ENCODE measurements around the gene PITPNM3. TPM values are rescaled to one million over a fixed set of nuclear protein-coding genes. Genes with fewer than 3 reads are reported as not detected.

Gene PITPNM3
- total and polyA plus RNA-seq, 2 of the 8 experiments (the other 6 are each of a cell fraction or from before 2014, with no cell fraction given): 1.7 to 3.1 TPM

GRCh38 chr17:6549384-6550036, 6.8 kb downstream of the PITPNM3 start:
- Histone ChIP-seq H3K27me3 (replicated peaks in 1 of 4; ENCODE audit: control insufficient read depth in 3 of 4, extremely low read depth in 1 of 4, insufficient read depth in 3 of 4, low read length in 3 of 4) (peaks cover 0 to 8% (median 5%) of the 10 kb centered on the region in 4 experiments; a peak in 5 of 7 replicates), H3K18ac (ENCODE audit: extremely low read depth, low read length) (peak overlapping the region; percentile 48; the same call in 1 of the 2 replicates), H2BK120ac (replicated peaks; ENCODE audit: low read depth, low read length) (no peak overlapping the region), H3K36me3 (ENCODE audit: control insufficient read depth in 2 of 4, insufficient read depth in 4 of 4, low read length in 3 of 4) (no peaks in the 10 kb centered on the region), H3K4me1 (replicated peaks in 1 of 4; ENCODE audit: control insufficient read depth in 3 of 4, insufficient read depth in 4 of 4, low read length in 3 of 4) (peaks cover 0 to 22% (median 6%) of the 10 kb centered on the region in 4 experiments; a peak in 6 of 7 replicates), H2BK12ac (ENCODE audit: low read depth, low read length) (no peak overlapping the region), H4K8ac (ENCODE audit: extremely low read depth, insufficient read depth, low read length) (no peak overlapping the region), H3K4ac (replicated peaks; ENCODE audit: insufficient read length, low read depth, low read length) (no peak overlapping the region), H3K9ac (replicated peaks in 1 of 4; ENCODE audit: extremely low read depth in 1 of 4, low read depth in 3 of 4, low read length in 3 of 4) (no peak overlapping the region), H3K79me2 (ENCODE audit: control insufficient read depth in 1 of 2, insufficient read depth in 2 of 2, low read length in 2 of 2) (no peaks in the 10 kb centered on the region), H3K79me1 (ENCODE audit: low read depth, low read length) (no peaks in the 10 kb centered on the region; the same call in 1 of the 2 replicates), H3K14ac (ENCODE audit: insufficient read length) (no peak overlapping the region), H4K5ac (ENCODE audit: insufficient read length, low read depth, low read length) (no peak overlapping the region), H2AK5ac (ENCODE audit: low read depth, low read length) (0 out of 2 replicates have a peak overlapping the region, but pooled peaks have one; percentile 65), H2BK15ac (ENCODE audit: low read length) (peak overlapping the region; percentile 92; the same call in 1 of the 2 replicates), H4K91ac (replicated peaks; ENCODE audit: insufficient read length, low read length) (no peak overlapping the region), H3K4me2 (ENCODE audit: insufficient read depth in 1 of 2, low read depth in 2 of 2, low read length in 2 of 2) (no peak overlapping the region), H2AFZ (ENCODE audit: low read length) (no peak overlapping the region), H2BK5ac (ENCODE audit: low read depth, low read length) (no peak overlapping the region; the same call in 1 of the 2 replicates), H4K20me1 (replicated peaks in 1 of 2; ENCODE audit: control insufficient read depth in 1 of 2, insufficient read depth in 2 of 2, low read length in 2 of 2) (peaks cover 0 to under 1% of the 10 kb centered on the region in 2 experiments), H3K23ac (ENCODE audit: insufficient read length) (no peak overlapping the region), H3K9me3 (ENCODE audit: insufficient read depth in 2 of 2, low read depth in 1 of 2, low read length in 1 of 2) (no peaks in the 10 kb centered on the region), H3K23me2 (ENCODE audit: low read depth, low read length) (no peaks in the 10 kb centered on the region; the same call in 1 of the 2 replicates), H3K27ac (ENCODE audit: low read depth, low read length) (no peak overlapping the region), H3K56ac (replicated peaks; ENCODE audit: insufficient read length, low read depth, low read length) (no peak overlapping the region), H3K4me3 (ENCODE audit: extremely low read depth in 1 of 4, insufficient read depth in 2 of 4, low read depth in 3 of 4, low read length in 4 of 4) (no peak overlapping the region), H2BK20ac (ENCODE audit: low read length) (no peak overlapping the region)
- FAIRE-seq (no peak), DNase-seq (ENCODE audit: low read depth in 1 of 2, low spot score in 2 of 2) (no peak)
- ChIA-PET CTCF (ENCODE audit: partially characterized antibody) (interaction anchor here (0.9 to 2.6 kb wide), 9 partner anchors 10 to 78 kb away, joined by 3 to 8 read pairs (median 5); no protein-coding TSS in a partner anchor), POLR2A (ENCODE audit: partially characterized antibody) (interaction anchor here (0.7 to 1.4 kb wide), 5 partner anchors 11 to 96 kb away, joined by 3 to 4 read pairs (median 3); no protein-coding TSS in a partner anchor)
- WGBS, 2 experiments (ENCODE audit: extremely low coverage in 1 of 2, insufficient coverage in 1 of 2, insufficient read length in 1 of 2, insufficient replicate concordance in 2 of 2, low coverage in 1 of 2, low lambda C conversion rate in 2 of 2, missing lambda C conversion rate in 1 of 2): 57% methylated on average over 7 of the region's 9 CpGs; no CpG with 5 or more reads in 1 of the 2 experiments
- TF ChIP-seq ZNF274 (IDR thresholded peaks at IDR 0.05; ENCODE audit: borderline replicate concordance, extremely low read depth, low read length) (no peak), CTCF (IDR thresholded peaks at IDR 0.05; ENCODE audit: control extremely low read depth in 1 of 3, insufficient read depth in 1 of 3, low read depth in 1 of 3, low read length in 3 of 3) (peak in 1 of 3 experiments; percentile 10; a peak in 1 of 4 replicates), RXRA (IDR thresholded peaks at IDR 0.05; ENCODE audit: insufficient read depth, low read depth, low read length) (no peak), JUN (IDR thresholded peaks at IDR 0.05; ENCODE audit: low read depth, low read length) (no peak), BRCA1 (IDR thresholded peaks at IDR 0.05; ENCODE audit: low read depth, low read length) (no peak), YY1 (IDR thresholded peaks at IDR 0.05; ENCODE audit: low read depth, low read length) (no peak)
